GM12875 (cell line): ENCODE data around the gene ATP6AP1.
A peak's percentile ranks its signal among the peaks of the same experiment; 100 is the strongest.

Experiments used
- H3K4me3 ChIP-seq: one replicate; pipeline ENCODE4 v1.5.1; 2011; ENCODE audit warnings: low read depth, low read length, control low read depth
- TF ChIP-seq, protein P1 (sequence below): IDR thresholded peaks from 2 replicates; pipeline ENCODE4 v1.5.1; 2011; ENCODE audit warnings: low read depth, mild to moderate bottlenecking, control low read depth, inconsistent platforms, low read length, moderate library complexity, borderline replicate concordance; ENCODE audit not compliant: insufficient read depth

Gene ATP6AP1

DNA sequence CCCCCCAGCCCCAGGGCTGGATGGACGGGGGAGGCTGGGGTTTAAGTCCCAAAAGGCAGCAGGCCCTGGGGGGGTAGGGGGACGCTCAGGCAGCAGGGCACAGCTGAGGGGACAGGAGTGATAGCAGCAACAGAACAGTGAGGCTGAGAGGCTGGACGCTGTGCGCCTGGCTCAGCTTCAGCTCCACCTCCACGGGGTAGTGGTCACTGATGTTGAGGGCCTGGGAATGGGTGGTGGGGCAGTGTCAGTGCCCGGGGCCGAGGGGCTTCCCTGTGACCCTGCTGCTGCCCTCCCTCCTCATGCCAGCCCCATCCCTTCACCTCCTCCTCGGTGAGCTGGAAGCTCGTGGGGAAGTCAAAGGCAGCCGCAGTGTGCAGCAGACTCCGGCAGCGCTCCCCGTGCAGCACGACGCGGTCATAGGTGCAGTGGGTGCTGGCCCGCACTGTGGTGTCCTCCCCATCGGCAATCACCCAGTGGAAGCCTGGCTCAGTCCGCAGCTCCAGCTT, 25.8 kb upstream of the ATP6AP1 start:
- TF ChIP-seq, protein P1, sequence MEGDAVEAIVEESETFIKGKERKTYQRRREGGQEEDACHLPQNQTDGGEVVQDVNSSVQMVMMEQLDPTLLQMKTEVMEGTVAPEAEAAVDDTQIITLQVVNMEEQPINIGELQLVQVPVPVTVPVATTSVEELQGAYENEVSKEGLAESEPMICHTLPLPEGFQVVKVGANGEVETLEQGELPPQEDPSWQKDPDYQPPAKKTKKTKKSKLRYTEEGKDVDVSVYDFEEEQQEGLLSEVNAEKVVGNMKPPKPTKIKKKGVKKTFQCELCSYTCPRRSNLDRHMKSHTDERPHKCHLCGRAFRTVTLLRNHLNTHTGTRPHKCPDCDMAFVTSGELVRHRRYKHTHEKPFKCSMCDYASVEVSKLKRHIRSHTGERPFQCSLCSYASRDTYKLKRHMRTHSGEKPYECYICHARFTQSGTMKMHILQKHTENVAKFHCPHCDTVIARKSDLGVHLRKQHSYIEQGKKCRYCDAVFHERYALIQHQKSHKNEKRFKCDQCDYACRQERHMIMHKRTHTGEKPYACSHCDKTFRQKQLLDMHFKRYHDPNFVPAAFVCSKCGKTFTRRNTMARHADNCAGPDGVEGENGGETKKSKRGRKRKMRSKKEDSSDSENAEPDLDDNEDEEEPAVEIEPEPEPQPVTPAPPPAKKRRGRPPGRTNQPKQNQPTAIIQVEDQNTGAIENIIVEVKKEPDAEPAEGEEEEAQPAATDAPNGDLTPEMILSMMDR, result no peak
- no peak overlapping the region for H3K4me3 ChIP-seq

DNA sequence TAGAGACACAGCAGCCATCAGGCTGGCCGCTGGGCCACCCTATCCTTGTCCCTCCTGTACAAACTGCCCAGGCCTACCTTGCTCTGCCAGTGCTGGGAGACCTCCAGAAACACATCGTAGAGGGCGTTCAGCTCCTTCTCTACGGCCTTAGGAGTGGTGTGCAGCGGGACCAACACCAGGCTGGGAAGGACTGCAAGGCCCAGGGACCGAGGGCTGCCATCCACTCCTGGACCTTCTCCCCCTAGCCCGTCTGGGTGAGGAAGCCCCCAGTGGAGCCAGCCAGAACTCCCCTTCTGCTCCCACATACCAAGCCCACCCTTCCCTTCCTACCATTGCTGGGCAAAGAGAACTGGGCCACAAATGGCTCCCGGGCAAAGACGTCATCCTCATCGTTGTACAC, 25.3 kb upstream of the ATP6AP1 start:
- H3K4me3 ChIP-seq, result no peak overlapping the region
- TF ChIP-seq, protein P1, result no peak

DNA sequence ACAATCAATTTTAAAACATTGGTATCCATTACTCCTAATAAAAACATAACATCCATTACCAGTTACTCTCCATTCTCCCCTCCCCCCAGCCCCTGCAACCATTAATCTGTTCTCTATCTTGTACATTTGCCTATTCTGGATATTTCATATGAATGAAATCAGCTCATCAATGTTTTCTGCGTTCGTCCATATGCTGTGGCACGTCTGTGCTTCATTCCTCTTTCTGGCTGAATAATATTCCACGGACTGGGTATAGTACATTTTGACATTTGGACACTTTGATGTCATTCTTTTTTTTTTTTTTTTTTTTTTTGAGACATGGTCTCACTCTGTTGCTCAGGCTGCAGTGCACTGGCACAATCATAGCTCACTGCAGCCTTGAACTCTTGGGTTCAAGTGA, 24.6 kb upstream of the ATP6AP1 start:
- no peak overlapping the region for H3K4me3 ChIP-seq
- TF ChIP-seq, protein P1, result no peak

DNA sequence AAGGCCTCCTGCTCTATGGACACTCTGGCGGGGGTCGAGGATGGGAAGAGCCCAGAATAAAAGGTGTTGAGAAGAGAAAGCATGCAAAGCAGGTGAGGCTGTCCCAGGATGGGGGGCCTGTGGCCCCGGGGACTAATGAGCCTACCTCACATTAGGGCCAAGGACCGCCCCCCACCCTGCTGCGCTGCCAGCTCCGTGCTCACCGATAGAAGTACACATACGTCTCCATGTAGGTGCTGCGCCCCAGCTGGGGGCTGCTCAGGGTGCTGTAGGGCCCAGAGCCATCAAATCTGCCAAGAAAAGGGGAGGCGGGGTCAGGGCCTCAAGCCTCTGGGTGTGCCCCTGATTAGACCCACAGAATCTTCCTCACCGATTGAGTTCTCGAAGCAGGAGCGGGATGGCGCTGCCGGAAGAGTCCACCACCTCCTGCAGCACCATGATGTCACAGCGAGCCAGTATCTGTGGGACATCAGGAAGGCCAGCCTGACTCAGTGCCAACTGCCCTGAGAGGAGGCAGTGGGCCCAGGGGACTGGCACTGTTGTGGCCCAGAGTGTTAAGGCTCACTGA, 23.8 kb upstream of the ATP6AP1 start:
- H3K4me3 ChIP-seq, result no peak overlapping the region
- TF ChIP-seq, protein P1, result no peak

DNA sequence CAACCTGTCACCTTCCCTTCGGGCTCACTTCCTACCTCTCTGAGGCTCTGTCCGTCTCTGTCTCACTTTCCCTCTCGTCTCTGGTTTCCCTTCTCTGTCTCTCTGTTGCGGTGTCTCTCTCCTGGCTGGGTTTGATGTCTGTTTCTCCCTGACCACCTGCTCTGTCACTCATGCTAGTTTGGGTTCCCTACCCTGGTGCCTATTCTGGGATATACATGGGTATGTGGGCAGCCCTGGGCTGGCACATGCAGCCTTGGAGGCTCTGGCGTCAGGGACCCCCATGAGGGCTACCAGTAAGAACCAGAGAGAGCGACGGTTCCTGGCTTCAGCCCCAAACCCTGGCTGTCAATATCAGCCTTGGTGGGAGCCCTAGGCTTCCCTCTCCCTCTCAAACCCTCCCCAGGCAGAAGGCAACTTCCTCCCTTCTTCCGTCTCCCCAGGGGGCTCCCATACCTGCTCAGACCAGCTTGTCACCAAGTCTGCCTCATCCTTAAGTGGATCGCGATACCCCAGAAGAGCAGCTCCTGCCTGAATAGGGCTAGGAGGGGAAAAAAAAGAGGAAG, 19.7 kb upstream of the ATP6AP1 start:
- TF ChIP-seq, protein P1, result no peak
- H3K4me3 ChIP-seq, result peak overlapping the region; percentile 52

DNA sequence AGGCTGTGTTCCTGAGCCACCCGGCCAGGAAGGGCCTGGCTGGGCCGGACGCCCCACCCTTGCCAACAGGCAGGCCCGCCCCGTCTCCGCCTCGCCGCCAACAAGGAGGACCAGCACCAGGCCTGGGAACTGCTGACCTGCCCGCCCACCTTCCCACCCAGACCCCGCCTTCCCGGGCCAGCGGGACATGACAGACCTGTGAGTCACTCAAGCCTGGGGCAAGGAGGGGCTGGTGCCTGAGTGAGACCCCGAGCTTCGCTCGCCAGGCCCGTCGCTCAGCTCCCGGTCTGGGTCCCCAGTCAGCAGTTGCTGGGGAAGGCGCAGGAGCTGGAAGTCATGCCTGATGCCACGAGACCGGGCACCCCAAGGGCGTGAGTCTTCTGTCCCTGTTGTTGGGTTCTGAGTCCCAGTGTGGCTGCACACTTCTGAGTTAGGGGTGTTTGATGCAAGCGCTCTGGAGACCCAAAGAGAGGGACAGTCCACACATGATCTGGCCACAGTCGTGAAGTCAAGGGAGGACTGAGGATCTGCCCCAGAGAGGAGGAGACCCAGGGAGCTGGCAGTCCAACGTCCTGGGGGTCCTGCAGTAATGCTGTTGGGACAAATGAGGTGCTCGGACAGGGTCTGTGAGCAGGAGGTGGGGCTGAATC, 19.1 kb upstream of the ATP6AP1 start, which contains the start of gene DNASE1L1:
DNASE1L1 (minus strand) TSS at position 33 of the 650 bp plus-strand sequence. CDS start 3,686 bp downstream, outside the sequence.
- H3K4me3 ChIP-seq, result peak within 1 kb of the TSS; percentile 52
- TF ChIP-seq, protein P1, result no peak
